Raji (cell line): ENCODE measurements around the gene ERVMER34-1.

Source experiments
- POLR2A ChIP-seq: IDR thresholded peaks from 2 replicates; pipeline ENCODE4 v1.6.1; 2011; ENCODE audit warnings: low read depth, low read length, control low read depth; ENCODE audit not compliant: insufficient read depth

ERVMER34-1 gene

GRCh38 chr4:52711272-52711671, 40.0 kb downstream of the ERVMER34-1 start:
- no peak for TF ChIP-seq POLR2A

- TF ChIP-seq POLR2A, result no peak
These were observed 42.1 kb downstream of the ERVMER34-1 start for GRCh38 chr4:52709155-52709554.

DNA sequence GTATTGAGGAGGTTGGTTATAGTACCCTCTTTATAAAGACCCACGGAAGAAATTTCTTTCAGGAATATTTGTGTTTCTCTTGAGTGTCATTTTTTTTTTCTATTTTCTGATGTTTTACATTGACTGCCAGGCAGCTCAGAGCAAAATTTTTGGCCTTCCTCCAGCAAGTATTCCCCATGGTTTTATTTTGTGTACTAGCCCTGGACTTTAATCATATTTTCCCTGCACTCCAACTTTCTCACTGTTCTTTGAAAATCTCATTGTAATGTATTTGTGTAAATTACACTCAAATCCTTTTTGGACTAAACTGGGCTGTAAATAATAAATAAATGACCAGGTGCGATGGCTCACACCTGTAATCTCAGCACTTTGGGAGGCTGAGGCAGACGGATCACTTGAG, 46.6 kb downstream of the ERVMER34-1 start:
- TF ChIP-seq POLR2A, result no peak

DNA sequence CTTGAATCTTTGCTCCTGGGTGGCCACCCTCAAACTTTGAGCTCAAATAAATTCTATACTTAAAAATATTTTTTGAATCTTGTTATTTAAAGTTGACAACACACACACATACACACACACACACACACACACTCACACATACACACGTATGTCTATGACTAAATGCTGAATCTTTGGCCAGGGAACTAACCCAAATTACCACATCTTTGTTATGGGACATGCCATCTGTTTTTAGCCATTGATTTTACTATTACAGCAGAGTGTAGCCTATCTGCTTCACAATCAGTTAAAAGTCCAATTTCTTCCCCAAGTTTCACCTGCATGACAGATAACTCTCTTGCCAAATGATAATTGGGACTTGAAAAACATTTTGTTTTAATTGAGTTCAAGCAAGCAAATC, 47.1 kb downstream of the ERVMER34-1 start:
- no peak for TF ChIP-seq POLR2A

GRCh38 chr4:52701207-52701606, 50.0 kb downstream of the ERVMER34-1 start:
- TF ChIP-seq POLR2A, result no peak

GRCh38 chr4:52694936-52695335, 56.3 kb downstream of the ERVMER34-1 start:
- no peak for TF ChIP-seq POLR2A

- TF ChIP-seq POLR2A, result no peak
These were observed 57.7 kb downstream of the ERVMER34-1 start for GRCh38 chr4:52693492-52693891.
